ENCODE data around the gene UIMC1.
"Not testable (repeated sequence)": the region's sequence is repeated elsewhere in the genome, so short reads cannot be mapped to it uniquely, and the experiment has no call there.

UIMC1 gene

GRCh38 chr5:177006265-177006972 is at the start of gene UIMC1:
Gene UIMC1, minus strand, starts transcription at chr5:177006779. Its CDS starts 24,164 bp downstream, at chr5:176982615.
- H3K27me3 ChIP-seq (replicated peaks; ENCODE audit: control insufficient read depth, insufficient read depth, low read length) = no peaks in the 10 kb centered on the region
- TF ChIP-seq, protein P1, sequence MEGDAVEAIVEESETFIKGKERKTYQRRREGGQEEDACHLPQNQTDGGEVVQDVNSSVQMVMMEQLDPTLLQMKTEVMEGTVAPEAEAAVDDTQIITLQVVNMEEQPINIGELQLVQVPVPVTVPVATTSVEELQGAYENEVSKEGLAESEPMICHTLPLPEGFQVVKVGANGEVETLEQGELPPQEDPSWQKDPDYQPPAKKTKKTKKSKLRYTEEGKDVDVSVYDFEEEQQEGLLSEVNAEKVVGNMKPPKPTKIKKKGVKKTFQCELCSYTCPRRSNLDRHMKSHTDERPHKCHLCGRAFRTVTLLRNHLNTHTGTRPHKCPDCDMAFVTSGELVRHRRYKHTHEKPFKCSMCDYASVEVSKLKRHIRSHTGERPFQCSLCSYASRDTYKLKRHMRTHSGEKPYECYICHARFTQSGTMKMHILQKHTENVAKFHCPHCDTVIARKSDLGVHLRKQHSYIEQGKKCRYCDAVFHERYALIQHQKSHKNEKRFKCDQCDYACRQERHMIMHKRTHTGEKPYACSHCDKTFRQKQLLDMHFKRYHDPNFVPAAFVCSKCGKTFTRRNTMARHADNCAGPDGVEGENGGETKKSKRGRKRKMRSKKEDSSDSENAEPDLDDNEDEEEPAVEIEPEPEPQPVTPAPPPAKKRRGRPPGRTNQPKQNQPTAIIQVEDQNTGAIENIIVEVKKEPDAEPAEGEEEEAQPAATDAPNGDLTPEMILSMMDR (IDR thresholded peaks at IDR 0.05; ENCODE audit: insufficient read depth, low read length, poor library complexity, severe bottlenecking) = no peak
- H3K4me3 ChIP-seq (replicated peaks; ENCODE audit: low read depth, low read length) = peak within 1 kb of the TSS; percentile 98
- H3K36me3 ChIP-seq (ENCODE audit: control insufficient read depth, insufficient read depth, low read length) = no peaks in the 10 kb centered on the region
- DNase-seq (ENCODE audit: extremely low read depth, insufficient read length) = peak; percentile 98

- no peaks in the 10 kb centered on the region for H3K27me3 ChIP-seq (replicated peaks; ENCODE audit: control insufficient read depth, insufficient read depth, low read length)
- H3K36me3 ChIP-seq (ENCODE audit: control insufficient read depth, insufficient read depth, low read length) = peaks cover 11% of the 10 kb centered on the region
- TF ChIP-seq, protein P1 (IDR thresholded peaks at IDR 0.05; ENCODE audit: insufficient read depth, low read length, poor library complexity, severe bottlenecking) = no peak
- H3K4me3 ChIP-seq (replicated peaks; ENCODE audit: low read depth, low read length) = no peak overlapping the region
- DNase-seq (ENCODE audit: extremely low read depth, insufficient read length) = no peak
Measured at GRCh38 chr5:177049285-177049684, 42.7 kb upstream of the UIMC1 start.

DNA sequence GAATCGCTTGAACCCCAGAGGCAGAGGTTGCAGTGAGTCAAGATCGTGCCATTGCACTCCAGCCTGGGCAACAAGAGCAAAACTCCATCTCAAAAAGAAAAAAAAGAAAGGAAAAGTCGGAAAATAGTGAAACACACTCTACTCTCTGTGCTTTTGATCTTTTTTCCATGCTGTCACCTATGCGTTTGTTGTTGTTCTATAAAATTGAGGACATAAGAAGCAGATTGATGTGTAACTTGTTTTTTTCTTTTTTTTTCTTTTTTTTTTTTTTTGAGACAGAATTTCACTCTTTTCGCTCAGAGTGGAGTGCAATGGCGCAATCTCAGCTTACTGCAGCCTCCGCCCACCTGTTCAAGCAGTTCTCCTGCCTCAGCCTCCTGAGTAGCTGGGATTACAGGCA is 42.0 kb upstream of the UIMC1 start:
- H3K27me3 ChIP-seq (replicated peaks; ENCODE audit: control insufficient read depth, insufficient read depth, low read length); DNase-seq (ENCODE audit: extremely low read depth, insufficient read length); H3K4me3 ChIP-seq (replicated peaks; ENCODE audit: low read depth, low read length): not testable (repeated sequence)
- peaks cover 14% of the 10 kb centered on the region for H3K36me3 ChIP-seq (ENCODE audit: control insufficient read depth, insufficient read depth, low read length)

DNA sequence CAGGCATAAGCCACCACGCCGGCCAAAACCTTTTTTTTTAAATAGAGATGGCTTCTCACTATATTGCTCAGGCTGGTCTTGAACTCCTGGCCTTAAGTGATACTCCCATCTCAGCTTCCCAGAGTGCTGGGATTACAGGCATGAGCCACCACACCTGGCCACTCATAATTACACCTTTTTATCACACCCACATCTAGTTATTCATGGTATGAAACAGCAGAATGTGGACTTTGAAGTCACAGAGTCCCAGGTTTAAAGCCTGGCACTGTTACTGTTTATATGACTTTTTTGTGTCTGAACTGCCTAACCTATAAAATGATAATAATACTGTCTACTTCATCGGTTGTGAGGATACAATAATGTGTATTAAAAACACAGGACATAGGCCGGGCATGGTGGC is 39.1 kb upstream of the UIMC1 start:
- Histone ChIP-seq H3K4me3 (replicated peaks; ENCODE audit: low read depth, low read length) (no peak overlapping the region), H3K27me3 (replicated peaks; ENCODE audit: control insufficient read depth, insufficient read depth, low read length) (no peaks in the 10 kb centered on the region), H3K36me3 (ENCODE audit: control insufficient read depth, insufficient read depth, low read length) (peaks cover 21% of the 10 kb centered on the region)
- no peak for DNase-seq (ENCODE audit: extremely low read depth, insufficient read length)
- TF ChIP-seq, protein P1 (IDR thresholded peaks at IDR 0.05; ENCODE audit: insufficient read depth, low read length, poor library complexity, severe bottlenecking) = no peak

DNA sequence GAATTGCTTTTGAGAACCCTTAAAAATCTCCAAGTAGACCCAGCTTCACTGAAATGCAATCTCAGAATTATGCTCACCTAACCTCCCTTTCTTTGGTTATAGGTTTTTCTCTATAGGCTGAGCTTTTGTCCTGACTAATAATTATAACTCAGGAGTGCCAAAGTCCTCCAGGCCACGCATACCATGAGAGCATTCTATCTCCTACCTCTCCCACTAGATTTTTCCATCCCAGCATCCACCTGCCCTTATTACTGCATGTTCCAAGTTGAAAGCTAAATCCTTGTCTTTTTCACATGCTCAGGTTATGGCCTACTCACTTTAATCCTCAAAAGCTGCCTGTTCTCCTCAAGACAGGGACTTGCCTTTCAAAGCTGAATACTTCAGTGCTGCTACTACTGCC is 38.1 kb upstream of the UIMC1 start:
- no peak for DNase-seq (ENCODE audit: extremely low read depth, insufficient read length)
- H3K36me3 ChIP-seq (ENCODE audit: control insufficient read depth, insufficient read depth, low read length) = peaks cover 18% of the 10 kb centered on the region
- H3K4me3 ChIP-seq (replicated peaks; ENCODE audit: low read depth, low read length) = no peak overlapping the region
- H3K27me3 ChIP-seq (replicated peaks; ENCODE audit: control insufficient read depth, insufficient read depth, low read length) = no peaks in the 10 kb centered on the region
- TF ChIP-seq, protein P1 (IDR thresholded peaks at IDR 0.05; ENCODE audit: insufficient read depth, low read length, poor library complexity, severe bottlenecking) = no peak

GRCh38 chr5:177043958-177044357 is 37.4 kb upstream of the UIMC1 start:
- no peak for DNase-seq (ENCODE audit: extremely low read depth, insufficient read length)
- H3K36me3 ChIP-seq (ENCODE audit: control insufficient read depth, insufficient read depth, low read length) = peaks cover 14% of the 10 kb centered on the region
- no peak overlapping the region for H3K4me3 ChIP-seq (replicated peaks; ENCODE audit: low read depth, low read length)
- no peaks in the 10 kb centered on the region for H3K27me3 ChIP-seq (replicated peaks; ENCODE audit: control insufficient read depth, insufficient read depth, low read length)
- TF ChIP-seq, protein P1 (IDR thresholded peaks at IDR 0.05; ENCODE audit: insufficient read depth, low read length, poor library complexity, severe bottlenecking) = no peak
